ENCODE results near the gene TRAF3. TPM values are rescaled to one million over a fixed set of nuclear protein-coding genes. Genes with fewer than 3 reads are reported as not detected.
"Not testable (repeated sequence)": the region's sequence is repeated elsewhere in the genome, so short reads cannot be mapped to it uniquely, and the experiment has no call there.

TRAF3 gene
- total RNA-seq, 2 donors from 2014 or later = 14.5 to 28.7 TPM

- no peak for DNase-seq (ENCODE audit: low spot score)
- no peak overlapping the region for H3K4me3 ChIP-seq
- TF ChIP-seq CTCF (IDR thresholded peaks at IDR 0.05) = no peak
- no peak for ATAC-seq (ENCODE audit: insufficient number of reproducible peaks, low FRiP score, low read depth)
- no peaks in the 10 kb centered on the region for H3K4me1 ChIP-seq (ENCODE audit: control insufficient read depth in 1 of 2, low read depth in 2 of 2)
- no peaks in the 10 kb centered on the region for H3K36me3 ChIP-seq
- H3K27me3 ChIP-seq (replicated peaks; ENCODE audit: insufficient read depth) = no peaks in the 10 kb centered on the region
- H3K9me3 ChIP-seq = no peaks in the 10 kb centered on the region
- H3K27ac ChIP-seq = no peak overlapping the region
Measured at GRCh38 chr14:102761206-102761605, 16.0 kb upstream of the TRAF3 start.

- no peak for TF ChIP-seq CTCF (IDR thresholded peaks at IDR 0.05)
- Histone ChIP-seq H3K4me1 (ENCODE audit: control insufficient read depth in 1 of 2, low read depth in 2 of 2) (no peaks in the 10 kb centered on the region), H3K36me3 (no peaks in the 10 kb centered on the region), H3K27ac (no peak overlapping the region), H3K4me3 (no peak overlapping the region), H3K9me3 (no peaks in the 10 kb centered on the region), H3K27me3 (replicated peaks; ENCODE audit: insufficient read depth) (no peaks in the 10 kb centered on the region)
- ATAC-seq (ENCODE audit: insufficient number of reproducible peaks, low FRiP score, low read depth) = no peak
- no peak for DNase-seq (ENCODE audit: low spot score)
Measured at GRCh38 chr14:102764220-102764671, 13.0 kb upstream of the TRAF3 start.

GRCh38 chr14:102765770-102766169 is 11.5 kb upstream of the TRAF3 start:
- not testable (repeated sequence) for ATAC-seq (ENCODE audit: insufficient number of reproducible peaks, low FRiP score, low read depth); H3K27me3 ChIP-seq (replicated peaks; ENCODE audit: insufficient read depth); H3K4me1 ChIP-seq (ENCODE audit: control insufficient read depth in 1 of 2, low read depth in 2 of 2); DNase-seq (ENCODE audit: low spot score); H3K9me3 ChIP-seq; H3K27ac ChIP-seq; H3K36me3 ChIP-seq; H3K4me3 ChIP-seq

GRCh38 chr14:102768223-102769048 is 8.8 kb upstream of the TRAF3 start:
- DNase-seq (ENCODE audit: low spot score) (no peak), ATAC-seq (ENCODE audit: insufficient number of reproducible peaks, low FRiP score, low read depth) (no peak)
- H3K4me3 ChIP-seq = no peak overlapping the region
- no peaks in the 10 kb centered on the region for H3K27me3 ChIP-seq (replicated peaks; ENCODE audit: insufficient read depth)
- no peaks in the 10 kb centered on the region for H3K4me1 ChIP-seq (ENCODE audit: control insufficient read depth in 1 of 2, low read depth in 2 of 2)
- no peak overlapping the region for H3K27ac ChIP-seq
- no peaks in the 10 kb centered on the region for H3K36me3 ChIP-seq
- TF ChIP-seq CTCF (IDR thresholded peaks at IDR 0.05) = no peak
- H3K9me3 ChIP-seq = no peaks in the 10 kb centered on the region

GRCh38 chr14:102769049-102769327 is 8.3 kb upstream of the TRAF3 start:
- Histone ChIP-seq H3K36me3 (no peaks in the 10 kb centered on the region), H3K4me1 (ENCODE audit: control insufficient read depth in 1 of 2, low read depth in 2 of 2) (no peaks in the 10 kb centered on the region), H3K4me3 (no peak overlapping the region), H3K9me3 (no peaks in the 10 kb centered on the region), H3K27ac (no peak overlapping the region), H3K27me3 (replicated peaks; ENCODE audit: insufficient read depth) (no peaks in the 10 kb centered on the region)
- no peak for TF ChIP-seq CTCF (IDR thresholded peaks at IDR 0.05)
- no peak for DNase-seq (ENCODE audit: low spot score)
- ATAC-seq (ENCODE audit: insufficient number of reproducible peaks, low FRiP score, low read depth) = no peak
